ENCODE measurements around the gene KATNAL2.

The KATNAL2 gene, protein sequence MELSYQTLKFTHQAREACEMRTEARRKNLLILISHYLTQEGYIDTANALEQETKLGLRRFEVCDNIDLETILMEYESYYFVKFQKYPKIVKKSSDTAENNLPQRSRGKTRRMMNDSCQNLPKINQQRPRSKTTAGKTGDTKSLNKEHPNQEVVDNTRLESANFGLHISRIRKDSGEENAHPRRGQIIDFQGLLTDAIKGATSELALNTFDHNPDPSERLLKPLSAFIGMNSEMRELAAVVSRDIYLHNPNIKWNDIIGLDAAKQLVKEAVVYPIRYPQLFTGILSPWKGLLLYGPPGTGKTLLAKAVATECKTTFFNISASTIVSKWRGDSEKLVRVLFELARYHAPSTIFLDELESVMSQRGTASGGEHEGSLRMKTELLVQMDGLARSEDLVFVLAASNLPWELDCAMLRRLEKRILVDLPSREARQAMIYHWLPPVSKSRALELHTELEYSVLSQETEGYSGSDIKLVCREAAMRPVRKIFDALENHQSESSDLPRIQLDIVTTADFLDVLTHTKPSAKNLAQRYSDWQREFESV

DNA sequence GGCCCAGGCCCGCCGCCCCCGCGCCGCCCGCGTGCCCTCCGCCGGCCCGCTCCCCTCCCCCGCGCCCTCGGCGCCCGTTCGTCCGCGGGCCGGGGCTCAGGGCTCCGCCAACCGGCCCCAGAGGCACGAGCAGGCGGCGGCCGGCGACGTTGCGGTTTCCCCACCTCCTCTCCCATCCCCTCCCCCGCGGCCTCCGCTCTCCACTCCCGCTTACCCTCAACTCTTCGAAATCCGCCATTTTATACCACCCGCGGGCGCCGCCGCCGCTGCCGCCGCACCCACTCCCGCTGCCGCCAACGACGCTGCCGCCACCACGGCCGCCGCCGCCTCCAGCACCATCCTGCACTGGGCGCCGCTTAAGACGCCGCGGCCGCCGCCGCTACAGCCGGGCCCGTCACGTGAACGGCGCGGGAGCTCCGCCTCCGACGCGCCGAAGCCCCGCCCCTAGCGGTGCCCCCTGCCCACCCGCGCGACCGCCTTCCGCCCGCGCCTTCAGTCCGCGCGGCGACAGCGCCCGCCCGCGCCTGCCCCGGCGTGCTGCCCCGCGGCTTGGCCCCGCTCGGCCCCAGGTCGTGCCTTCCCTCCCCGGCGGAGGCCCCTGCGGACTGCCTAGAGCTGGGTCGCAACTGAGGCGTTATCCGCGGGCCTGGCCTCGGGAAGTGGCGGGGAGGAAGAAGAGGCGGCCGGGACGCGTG is at the start of gene KATNAL2, which contains the start of gene PIAS2:
TSS of gene KATNAL2 (plus strand) at position 495 of the 695 bp plus-strand sequence. CDS start 29,271 bp downstream, outside the sequence.
TSS of gene PIAS2 (minus strand) at position 400 of the 695 bp plus-strand sequence. CDS start at position 238, 162 bp downstream.
- peak; percentile 93 for DNase-seq (ENCODE audit: low spot score)

DNA sequence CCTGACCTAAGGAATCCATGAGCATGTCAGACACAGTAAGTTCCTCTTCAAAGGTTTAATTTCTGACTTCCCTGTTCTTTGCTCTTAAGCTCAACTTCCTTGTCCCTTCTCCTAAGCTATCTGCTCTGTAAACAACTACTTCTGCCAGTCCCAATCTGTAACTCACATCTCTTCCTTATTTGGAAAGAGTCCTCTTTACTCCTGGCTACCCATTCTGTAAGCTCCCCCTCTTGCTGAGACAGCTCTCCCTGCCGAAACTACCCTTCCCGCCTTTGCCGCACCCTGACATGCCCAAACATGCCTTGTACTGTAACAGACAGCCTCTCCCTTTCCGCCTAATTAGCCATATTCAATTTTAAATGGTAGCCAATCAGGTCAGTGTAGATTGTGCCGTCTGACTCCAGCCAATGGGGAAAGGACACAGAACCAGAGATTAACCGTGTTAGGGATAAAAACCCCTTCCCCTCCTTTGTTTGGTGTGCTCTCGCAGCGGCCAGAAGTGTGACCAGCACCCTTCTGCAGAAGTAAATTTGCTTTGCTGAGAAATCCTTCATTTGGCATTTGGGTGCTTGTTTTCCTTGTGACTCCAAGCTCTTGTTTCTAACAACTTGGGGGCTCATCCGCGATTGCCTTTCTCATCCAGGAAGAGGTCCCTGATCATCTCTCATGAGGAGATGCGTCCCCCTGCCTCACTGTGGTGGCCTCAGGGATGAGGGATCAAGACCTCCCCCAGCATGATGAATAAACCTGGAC is 49.1 kb upstream of the KATNAL2 start:
- DNase-seq (ENCODE audit: low spot score), result no peak

- DNase-seq (ENCODE audit: low spot score), result no peak
Observed at GRCh38 chr18:46877329-46877987, 39.9 kb upstream of the KATNAL2 start.

GRCh38 chr18:46883180-46883579 is 34.2 kb upstream of the KATNAL2 start:
- no peak for DNase-seq (ENCODE audit: low spot score)

- DNase-seq (ENCODE audit: low spot score), result no peak
Observed at GRCh38 chr18:46886893-46887292, 30.5 kb upstream of the KATNAL2 start.

DNA sequence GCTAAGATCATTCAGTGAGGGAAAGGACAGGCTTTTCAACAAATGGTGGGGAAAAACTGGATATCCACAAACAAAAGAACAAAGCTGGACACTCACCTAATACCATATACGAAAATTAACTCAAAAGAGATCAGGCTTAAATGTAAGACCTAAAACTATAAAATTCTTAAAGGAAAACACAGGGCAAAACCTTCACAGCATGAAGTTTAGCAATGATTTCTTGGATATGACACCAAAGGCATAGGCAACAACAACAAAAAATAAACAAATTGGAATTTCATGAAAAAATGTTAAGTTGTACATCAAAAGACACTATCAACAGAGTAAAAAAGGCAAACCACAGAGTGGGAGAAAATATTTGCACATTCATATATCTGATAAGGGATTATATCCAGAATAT is 28.4 kb upstream of the KATNAL2 start:
- DNase-seq (ENCODE audit: low spot score), result no peak

DNA sequence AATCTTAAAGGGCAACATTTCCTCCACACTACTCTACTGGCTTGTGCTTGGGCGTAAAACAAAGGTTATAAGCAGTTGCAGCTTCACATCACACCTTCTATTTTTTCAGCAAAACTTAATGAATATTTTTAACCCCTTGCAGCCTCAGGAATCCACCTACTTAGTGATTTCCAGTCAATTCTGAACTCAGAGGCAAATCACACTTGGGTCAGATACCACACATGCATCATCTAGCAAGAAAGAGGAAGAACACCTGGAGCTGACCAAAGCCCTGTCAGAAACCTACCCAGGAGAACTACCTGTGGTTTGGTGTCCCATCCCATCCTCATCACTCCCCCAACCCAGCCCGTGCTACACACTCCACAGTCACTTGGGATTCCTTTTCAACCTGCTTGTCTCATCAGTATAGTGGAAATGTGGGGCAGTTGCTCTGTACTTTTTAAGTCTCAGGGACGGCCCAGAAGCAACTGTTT is 25.6 kb upstream of the KATNAL2 start:
- DNase-seq (ENCODE audit: low spot score), result no peak

DNA sequence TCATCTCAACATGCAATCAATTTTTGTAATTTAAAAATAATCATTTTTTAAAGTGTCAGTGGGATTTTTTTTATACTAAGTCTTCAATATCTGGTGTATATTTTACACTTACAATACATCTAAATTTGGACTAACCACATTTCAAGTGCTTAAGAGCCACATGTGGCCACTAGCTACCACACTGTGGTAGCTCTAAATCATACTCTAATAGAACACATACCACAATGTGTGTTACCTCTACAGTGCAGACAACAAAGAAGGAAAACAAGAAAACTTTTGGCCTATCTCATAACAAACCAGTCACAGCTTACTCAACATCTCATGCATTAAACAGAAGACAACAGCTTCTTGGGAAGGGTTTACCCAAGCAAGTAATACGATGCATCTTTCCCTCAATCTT is 24.6 kb upstream of the KATNAL2 start:
- no peak for DNase-seq (ENCODE audit: low spot score)

DNA sequence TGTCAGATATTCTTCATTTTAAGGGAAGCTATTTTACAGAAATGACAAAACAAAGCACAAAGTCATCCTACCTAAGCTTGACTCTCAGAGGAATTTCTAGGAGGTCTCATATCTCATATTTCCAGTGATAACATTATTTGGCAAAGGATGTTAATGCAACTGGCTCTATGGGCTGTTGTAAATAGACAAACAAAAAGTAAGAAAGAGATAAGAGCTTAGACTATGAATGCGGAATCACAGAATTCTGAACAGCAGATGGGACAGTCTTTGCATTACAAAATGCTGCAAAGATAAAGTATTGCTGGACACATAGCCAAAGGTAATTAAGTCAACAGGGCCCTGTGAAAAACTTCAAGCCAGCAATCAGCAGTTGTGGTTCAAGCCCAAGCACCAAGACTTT is 24.0 kb upstream of the KATNAL2 start:
- DNase-seq (ENCODE audit: low spot score), result no peak

DNA sequence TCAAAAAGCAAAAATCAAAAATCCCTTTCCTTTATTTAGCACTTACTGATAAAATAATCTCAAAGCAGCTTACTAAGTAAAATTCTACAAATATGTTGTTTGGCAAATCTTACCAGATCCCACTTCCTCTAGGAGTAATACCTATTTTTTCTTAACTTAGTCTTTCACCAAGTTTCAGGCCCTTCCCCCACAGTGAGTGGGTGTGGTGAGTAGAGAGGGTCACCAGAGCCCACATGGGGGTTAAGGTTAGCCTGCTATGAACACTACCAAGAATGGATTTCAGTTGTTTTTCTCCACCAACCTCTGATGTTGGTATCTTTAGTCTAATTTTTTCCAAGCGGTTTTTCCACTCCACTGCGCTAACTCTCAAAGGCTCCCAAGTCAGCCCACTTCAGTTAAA is 23.3 kb upstream of the KATNAL2 start:
- DNase-seq (ENCODE audit: low spot score), result no peak

DNA sequence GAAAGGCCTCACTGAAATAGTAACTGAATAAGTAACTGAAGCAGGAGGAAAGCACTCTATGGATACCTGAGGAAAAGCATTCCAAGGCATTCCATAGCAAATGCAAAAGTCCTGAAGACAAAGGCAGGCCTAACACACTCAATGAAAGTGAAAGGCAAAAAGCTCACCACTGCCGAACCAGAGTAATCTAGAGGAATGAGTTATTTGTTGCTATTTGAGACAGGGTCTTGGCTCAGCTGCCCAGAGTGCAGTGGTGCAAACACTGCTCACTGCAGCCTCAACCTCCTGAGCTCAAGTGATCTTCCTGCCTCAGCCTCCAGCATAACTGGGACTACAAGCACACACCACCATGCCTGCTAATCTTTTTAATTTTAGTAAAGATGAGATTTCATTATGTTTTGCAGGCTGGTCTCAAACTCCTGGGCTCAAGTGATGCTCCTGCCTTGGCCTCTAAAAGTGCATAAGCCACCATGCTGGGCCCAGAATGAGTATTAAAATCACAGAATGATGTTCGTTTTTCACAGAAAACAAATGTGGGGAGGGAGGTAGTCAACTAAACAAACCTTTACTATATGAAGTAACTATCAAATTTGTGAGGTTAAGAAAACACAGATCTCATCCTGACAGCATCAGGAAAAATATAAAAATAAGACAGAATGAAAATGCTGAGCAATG is 18.0 kb upstream of the KATNAL2 start:
- DNase-seq (ENCODE audit: low spot score), result peak; percentile 72

GRCh38 chr18:46903406-46903805 is 14.0 kb upstream of the KATNAL2 start:
- no peak for DNase-seq (ENCODE audit: low spot score)

DNA sequence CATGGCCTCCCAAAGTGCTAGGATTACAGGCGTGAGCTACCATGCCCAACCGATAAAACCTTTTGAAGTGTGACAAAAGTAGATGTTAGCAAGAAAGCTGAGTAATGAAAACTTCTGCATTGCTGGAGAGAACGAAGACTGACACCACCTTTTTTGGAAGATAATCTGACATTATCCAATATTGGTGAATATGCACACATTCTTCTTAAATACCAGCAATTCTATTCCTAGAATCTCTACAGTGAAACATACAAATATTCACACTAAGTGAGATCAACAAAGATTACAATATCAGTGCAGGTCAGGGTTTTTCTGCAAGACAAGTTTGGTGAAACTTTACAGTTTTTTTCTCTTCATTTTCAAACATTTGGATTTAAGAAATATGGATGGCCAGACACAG is 7.9 kb upstream of the KATNAL2 start:
- DNase-seq (ENCODE audit: low spot score), result no peak

GRCh38 chr18:46910856-46911255 is 6.5 kb upstream of the KATNAL2 start:
- no peak for DNase-seq (ENCODE audit: low spot score)

DNA sequence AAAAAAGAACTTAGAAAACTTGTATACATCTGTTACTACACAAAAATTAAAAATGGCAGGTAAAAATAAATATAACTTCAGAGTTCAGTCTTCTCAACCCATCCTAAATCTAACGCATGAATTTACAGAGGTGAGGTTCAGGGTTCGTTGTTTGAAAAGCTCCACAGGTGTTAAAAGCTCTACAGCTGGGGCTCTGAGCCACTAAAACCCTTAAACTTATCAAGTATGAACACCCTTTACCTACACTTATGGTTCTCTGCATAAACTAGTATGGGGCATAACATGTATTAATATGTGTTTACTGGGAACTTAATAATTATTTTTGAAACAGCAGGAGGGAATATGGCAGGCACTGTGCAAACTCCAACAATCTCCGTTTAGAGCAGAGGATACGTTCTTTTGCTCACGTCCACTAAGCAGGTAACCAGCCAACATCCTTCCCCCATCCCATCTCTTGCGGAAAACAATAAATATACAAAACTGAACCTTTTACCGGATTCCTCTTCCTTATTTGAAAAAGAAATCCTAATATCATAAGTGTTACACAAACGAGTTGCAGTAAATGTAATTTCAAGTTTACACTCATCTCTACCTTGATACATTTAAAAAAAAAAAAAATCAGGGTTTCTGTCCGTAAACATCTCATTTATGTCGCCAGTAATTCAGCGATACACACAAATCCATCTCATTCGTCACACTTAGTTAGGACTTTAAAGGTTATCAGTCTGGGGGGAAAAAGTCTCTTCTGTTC is 1.4 kb upstream of the KATNAL2 start:
- no peak for DNase-seq (ENCODE audit: low spot score)

- DNase-seq (ENCODE audit: low spot score), result no peak
Observed at GRCh38 chr18:46916551-46917107, 773 bp upstream of the KATNAL2 start.

- peak; percentile 60 for DNase-seq (ENCODE audit: low spot score)
Observed at GRCh38 chr18:46917803-46918600, 600 bp downstream of the KATNAL2 start.

DNA sequence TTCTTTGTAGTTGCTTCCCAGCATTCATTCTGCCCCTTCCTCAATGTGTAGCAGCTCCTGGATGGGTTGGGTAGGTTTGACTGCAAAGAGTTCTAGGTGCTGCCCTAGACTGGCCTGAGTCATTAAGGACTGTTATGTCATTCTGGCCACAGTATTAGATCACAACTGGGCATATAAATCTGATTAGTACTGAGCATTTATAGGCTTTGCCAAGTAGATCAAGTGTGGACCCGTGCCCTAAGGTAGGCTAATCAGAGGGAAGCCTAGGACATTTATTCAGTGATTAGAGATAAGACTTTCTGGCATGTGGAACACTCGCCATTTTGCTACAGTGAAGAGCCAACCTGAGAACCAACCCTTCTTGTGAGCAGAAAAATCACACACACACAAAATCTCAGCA is 2.7 kb downstream of the KATNAL2 start:
- no peak for DNase-seq (ENCODE audit: low spot score)

DNA sequence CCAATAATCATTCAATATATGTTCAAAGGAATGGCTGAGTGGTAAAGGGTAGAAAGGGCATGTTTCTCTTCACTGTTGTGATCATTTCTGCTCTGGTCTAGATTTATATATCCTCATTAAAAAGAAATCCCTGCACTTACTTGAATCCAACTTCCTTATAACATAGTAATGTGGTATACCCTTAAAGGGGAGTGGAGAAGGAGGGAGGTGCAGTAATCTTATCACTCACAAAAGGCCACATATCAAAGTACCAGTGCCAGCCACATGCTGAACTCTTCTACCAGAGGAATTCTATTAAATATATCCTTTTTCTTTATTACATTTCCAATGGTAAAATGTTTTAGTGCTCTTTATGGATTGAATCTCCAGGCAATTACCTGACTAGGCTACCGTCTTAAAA is 3.3 kb downstream of the KATNAL2 start:
- no peak for DNase-seq (ENCODE audit: low spot score)

All from iPS-NIHi11 (cell line).